H1 (cell line): ENCODE results near the gene BICD1. TPM values are rescaled to one million over a fixed set of nuclear protein-coding genes. Genes with fewer than 3 reads are reported as not detected.

Source experiments
- CTCF ChIA-PET: fragments of 300-600 bp; sonication (Branson Sonifier 250); formaldehyde crosslinking; loops from one replicate; lab custom pipeline; 2021; ENCODE audit not compliant: partially characterized antibody; lab: Charles Lee
- POLR2A ChIA-PET: fragments of 300-600 bp; sonication (Branson Sonifier 250); formaldehyde crosslinking; loops from one replicate; lab custom pipeline; 2021; ENCODE audit warnings: inconsistent platforms; ENCODE audit not compliant: partially characterized antibody; lab: Charles Lee
- DNase-seq, 2 experiments: peaks; one replicate each; pipeline versions ENCODE4 v3.0.0 to v3.0.0-alpha.2; 2010 to 2022; ENCODE audit warnings: low spot score in 2 of 2, low read depth in 1 of 2, mixed read lengths in 1 of 2
- FAIRE-seq: peaks from 2 replicates; lab custom pipeline; 2011; peaks lifted over from hg19 to GRCh38; lab: Jason Lieb, UNC
- H2AFZ ChIP-seq: 2 replicates; pipeline ENCODE4 v1.8.1; 2012; ENCODE audit warnings: low read length, inconsistent platforms
- H2AK5ac ChIP-seq: 2 replicates; pipeline ENCODE4 v1.6.1; 2013; ENCODE audit warnings: low read depth, low read length
- H2BK120ac ChIP-seq: replicated peaks from 2 replicates; pipeline ENCODE3; 2013; ENCODE audit warnings: low read depth, low read length, inconsistent platforms
- H2BK12ac ChIP-seq: 2 replicates; pipeline ENCODE4 v1.6.1; 2013; ENCODE audit warnings: low read depth, low read length
- H2BK15ac ChIP-seq: 2 replicates; pipeline ENCODE4 v1.6.1; 2013; ENCODE audit warnings: low read length
- H2BK20ac ChIP-seq: 2 replicates; pipeline ENCODE4 v1.6.1; 2013; ENCODE audit warnings: low read length
- H2BK5ac ChIP-seq: 2 replicates; pipeline ENCODE4 v1.6.1; 2013; ENCODE audit warnings: low read depth, low read length
- H3K14ac ChIP-seq: 2 replicates; pipeline ENCODE4 v1.6.1; 2013; ENCODE audit warnings: inconsistent platforms; ENCODE audit not compliant: insufficient read length
- H3K18ac ChIP-seq: 2 replicates; pipeline ENCODE4 v1.6.1; 2013; ENCODE audit warnings: low read length; ENCODE audit errors: extremely low read depth
- H3K23ac ChIP-seq: 2 replicates; pipeline ENCODE4 v1.6.1; 2013; ENCODE audit warnings: inconsistent platforms; ENCODE audit not compliant: insufficient read length
- H3K23me2 ChIP-seq: 2 replicates; pipeline ENCODE4 v1.6.1; 2013; ENCODE audit warnings: low read depth, low read length
- H3K27ac ChIP-seq: 2 replicates; pipeline ENCODE4 v1.6.1; 2011; ENCODE audit warnings: low read depth, low read length, inconsistent platforms
- H3K27me3 ChIP-seq, 4 experiments: replicated peaks in 1 of 4; 1 replicate in 1 of 4; 2 replicates in 3 of 4; pipeline versions ENCODE4 v1.6.1 to v1.8.1; 2011 to 2013; ENCODE audit warnings: low read length in 3 of 4, mild to moderate bottlenecking in 3 of 4, inconsistent platforms in 2 of 4, mixed read lengths in 2 of 4, moderate library complexity in 1 of 4; ENCODE audit not compliant: control insufficient read depth in 3 of 4, insufficient read depth in 3 of 4; ENCODE audit errors: extremely low read depth in 1 of 4
- H3K36me3 ChIP-seq, 4 experiments: 2 replicates each; pipeline versions ENCODE4 v1.6.1 to v1.8.1; 2011 to 2013; ENCODE audit warnings: mild to moderate bottlenecking in 4 of 4, low read length in 3 of 4, moderate library complexity in 2 of 4, control low read depth in 1 of 4, inconsistent platforms in 1 of 4; ENCODE audit not compliant: insufficient read depth in 4 of 4, control insufficient read depth in 2 of 4
- H3K4ac ChIP-seq: replicated peaks from 2 replicates; pipeline ENCODE3; 2013; ENCODE audit warnings: low read length, low read depth, mixed read lengths, inconsistent platforms; ENCODE audit not compliant: insufficient read length
- H3K4me1 ChIP-seq, 4 experiments: replicated peaks in 1 of 4; 1 replicate in 1 of 4; 2 replicates in 3 of 4; pipeline versions ENCODE4 v1.6.1 to v1.8.1; 2011 to 2013; ENCODE audit warnings: low read length in 3 of 4, inconsistent platforms in 2 of 4, mixed read lengths in 1 of 4; ENCODE audit not compliant: insufficient read depth in 4 of 4, control insufficient read depth in 3 of 4
- H3K4me2 ChIP-seq, 2 experiments: 2 replicates each; pipeline versions ENCODE4 v1.6.1 to v1.8.1; 2011 to 2013; ENCODE audit warnings: low read depth in 2 of 2, low read length in 2 of 2, control low read depth in 1 of 2, inconsistent platforms in 1 of 2, mild to moderate bottlenecking in 1 of 2; ENCODE audit not compliant: insufficient read depth in 1 of 2
- H3K4me3 ChIP-seq, 4 experiments: fragments of 200-600, 300-600 bp in 1 of 4; sonication (generic), shearing (Covaris generic), sonication (Bioruptor Twin) in 1 of 4; 2 replicates each; pipeline versions ENCODE4 v1.5.1 to v1.8.1; 2011 to 2016; ENCODE audit warnings: low read length in 4 of 4, low read depth in 3 of 4, control low read depth in 2 of 4, inconsistent platforms in 2 of 4, mild to moderate bottlenecking in 2 of 4, mixed read lengths in 1 of 4, moderate library complexity in 1 of 4; ENCODE audit not compliant: insufficient read depth in 2 of 4; ENCODE audit errors: extremely low read depth in 1 of 4
- H3K56ac ChIP-seq: replicated peaks from 2 replicates; pipeline ENCODE3; 2013; ENCODE audit warnings: low read depth, mild to moderate bottlenecking, mixed read lengths, low read length, inconsistent platforms; ENCODE audit not compliant: insufficient read length
- H3K79me1 ChIP-seq: 2 replicates; pipeline ENCODE4 v1.6.1; 2013; ENCODE audit warnings: low read depth, low read length, control low read depth
- H3K79me2 ChIP-seq, 2 experiments: 2 replicates each; pipeline versions ENCODE4 v1.6.1 to v1.8.1; 2012 to 2013; ENCODE audit warnings: low read length in 2 of 2, mild to moderate bottlenecking in 2 of 2, inconsistent platforms in 1 of 2; ENCODE audit not compliant: insufficient read depth in 2 of 2, control insufficient read depth in 1 of 2
- H3K9ac ChIP-seq, 4 experiments: replicated peaks in 1 of 4; 1 replicate in 1 of 4; 2 replicates in 3 of 4; pipeline versions ENCODE4 v1.6.1 to v1.8.1; 2011 to 2013; ENCODE audit warnings: low read depth in 3 of 4, low read length in 3 of 4, control low read depth in 2 of 4, mild to moderate bottlenecking in 2 of 4, moderate library complexity in 2 of 4, inconsistent platforms in 1 of 4; ENCODE audit errors: extremely low read depth in 1 of 4
- H3K9me3 ChIP-seq, 2 experiments: 2 replicates each; pipeline versions ENCODE4 v1.6.1 to v1.8.1; 2012 to 2013; ENCODE audit warnings: mild to moderate bottlenecking in 2 of 2, moderate library complexity in 2 of 2, control low read depth in 1 of 2, inconsistent platforms in 1 of 2, low read depth in 1 of 2, low read length in 1 of 2, mixed read lengths in 1 of 2; ENCODE audit not compliant: insufficient read depth in 2 of 2
- H4K20me1 ChIP-seq, 2 experiments: replicated peaks in 1 of 2; 2 replicates each; pipeline versions ENCODE3 to v1.8.1; 2011 to 2013; ENCODE audit warnings: inconsistent platforms in 2 of 2, low read length in 2 of 2, mild to moderate bottlenecking in 1 of 2; ENCODE audit not compliant: insufficient read depth in 2 of 2, control insufficient read depth in 1 of 2
- H4K5ac ChIP-seq: 2 replicates; pipeline ENCODE4 v1.6.1; 2013; ENCODE audit warnings: low read length, low read depth, mixed read lengths, inconsistent platforms; ENCODE audit not compliant: insufficient read length
- H4K8ac ChIP-seq: 2 replicates; pipeline ENCODE4 v1.8.0; 2013; ENCODE audit warnings: mild to moderate bottlenecking, moderate library complexity, low read length, inconsistent platforms; ENCODE audit not compliant: insufficient read depth; ENCODE audit errors: extremely low read depth
- H4K91ac ChIP-seq: replicated peaks from 2 replicates; pipeline ENCODE3; 2013; ENCODE audit warnings: low read length, mixed read lengths, inconsistent platforms; ENCODE audit not compliant: insufficient read length
- BCL11A ChIP-seq, 2 experiments: IDR thresholded peaks; one replicate each; pipeline ENCODE4 v1.6.1; 2011; ENCODE audit warnings: low read depth in 2 of 2, low read length in 2 of 2, mild to moderate bottlenecking in 2 of 2
- BRCA1 ChIP-seq: IDR thresholded peaks from 2 replicates; pipeline ENCODE4 v1.6.1; 2012; ENCODE audit warnings: low read depth, low read length, improper control_type of control experiment
- GABPA ChIP-seq: IDR thresholded peaks from 2 replicates; pipeline ENCODE4 v1.6.1; 2011; ENCODE audit warnings: mild to moderate bottlenecking, low read length, moderate library complexity, borderline replicate concordance; ENCODE audit not compliant: insufficient read depth
- JUN ChIP-seq: IDR thresholded peaks from 2 replicates; pipeline ENCODE4 v1.6.1; 2011; ENCODE audit warnings: low read depth, mild to moderate bottlenecking, improper control_type of control experiment, low read length
- KDM1A ChIP-seq: fragments of 200-600, 300-600 bp; sonication (generic); IDR thresholded peaks from 2 replicates; pipeline ENCODE4 v1.7.1; 2016; ENCODE audit warnings: mild to moderate bottlenecking, low read length, borderline replicate concordance
- PHF8 ChIP-seq: fragments of 200-600 bp; sonication (generic); conservative IDR thresholded peaks from 2 replicates; pipeline ENCODE4 v1.7.1; 2012; ENCODE audit warnings: low read depth, mild to moderate bottlenecking, inconsistent platforms, low read length, moderate library complexity
- RAD21 ChIP-seq, 2 experiments: IDR thresholded peaks in 1 of 2; conservative IDR thresholded peaks in 1 of 2; 2 replicates each; pipeline ENCODE4 v1.6.1; 2011; ENCODE audit warnings: low read depth in 2 of 2, low read length in 2 of 2, improper control_type of control experiment in 1 of 2, inconsistent platforms in 1 of 2, mild to moderate bottlenecking in 1 of 2, moderate library complexity in 1 of 2
- TCF12 ChIP-seq: IDR thresholded peaks from 2 replicates; pipeline ENCODE4 v1.6.1; 2011; ENCODE audit warnings: low read depth, mild to moderate bottlenecking, low read length
- YY1 ChIP-seq: IDR thresholded peaks from 2 replicates; pipeline ENCODE4 v1.6.1; 2011; ENCODE audit warnings: low read depth, mild to moderate bottlenecking, low read length
- WGBS, 2 experiments: shearing (Covaris generic) in 1 of 2; methylation state at CpG; one replicate each; pipeline versions ENCODE4 v1.1.6 to v1.1.7; 2013 to 2015; ENCODE audit warnings: low lambda C conversion rate in 2 of 2, mixed read lengths in 2 of 2, inconsistent platforms in 1 of 2, low coverage in 1 of 2, missing lambda C conversion rate in 1 of 2; ENCODE audit not compliant: insufficient replicate concordance in 2 of 2, insufficient coverage in 1 of 2, insufficient read length in 1 of 2; ENCODE audit errors: extremely low coverage in 1 of 2, missing lambda C conversion rate in 1 of 2; 5-methylcytosine and 5-hydroxymethylcytosine counted together
- polyA plus RNA-seq, 7 experiments: library from polyadenylated mRNA; depleted of rRNA in 3 of 7; stranded (reverse) in 5 of 7; unstranded in 2 of 7; fragments of >200 nt in 5 of 7; fragments of 200-250 nt in 2 of 7; gene quantifications; 1 replicate in 5 of 7; 2 replicates in 1 of 7; 4 replicates in 1 of 7; pipeline versions ENCODE4 v1.2.1 to v1.2.3, GENCODE V29; 2011 to 2013; ENCODE audit warnings: missing spikeins in 2 of 7, mixed read lengths in 2 of 7
- total RNA-seq: library from RNA; stranded (reverse); fragmentation: NEBNext Ultra II Directional; extraction: Animal tissue kit (Norgen Biotek cat#: 25700); gene quantifications from 2 replicates; pipeline ENCODE4 v1.2.1, GENCODE V29; 2021
- TF ChIP-seq, protein P1 (sequence below), 3 experiments: IDR thresholded peaks; 1 replicate in 2 of 3; 2 replicates in 1 of 3; pipeline versions ENCODE4 v1.5.1 to v1.6.1; 2011; ENCODE audit warnings: low read length in 3 of 3, mild to moderate bottlenecking in 3 of 3, inconsistent platforms in 2 of 3, low read depth in 1 of 3, moderate library complexity in 1 of 3; ENCODE audit not compliant: insufficient read depth in 1 of 3; ENCODE audit errors: control extremely low read depth in 1 of 3

BICD1 gene
- total and polyA plus RNA-seq, 2 of the 8 experiments (the other 6 are each of a cell fraction or from before 2014, with no cell fraction given) = 34.1 to 58.4 TPM

DNA sequence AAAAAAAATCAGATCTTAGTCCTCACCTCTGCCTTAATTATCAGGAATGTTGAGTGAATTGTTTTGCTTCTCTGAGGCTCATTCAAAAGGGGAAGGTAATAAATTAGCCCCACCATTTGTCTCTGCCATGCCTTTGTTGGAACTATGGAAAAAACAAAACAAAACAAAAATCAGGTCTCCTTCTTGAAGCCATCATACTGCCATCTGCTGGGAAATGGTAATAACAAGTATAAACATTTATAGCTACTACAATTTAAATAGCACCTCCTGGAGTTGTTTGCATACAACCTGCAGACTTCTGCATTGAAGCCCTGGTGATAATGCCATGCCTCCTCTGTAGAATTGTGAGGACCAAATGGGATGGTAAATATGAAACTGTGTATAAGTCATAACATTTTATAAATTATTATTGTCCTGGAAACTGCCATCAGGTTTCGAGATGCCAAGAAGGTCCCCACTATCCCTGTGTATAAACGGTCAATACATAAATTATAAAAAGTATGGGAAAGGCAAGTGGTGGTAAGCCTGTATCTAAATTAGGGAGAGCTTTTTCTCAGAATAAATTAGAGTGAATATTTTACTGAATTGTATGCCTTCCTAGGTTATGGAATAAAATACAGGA lies 205.5 kb downstream of the BICD1 start:
- no peak overlapping the region for H2BK120ac ChIP-seq
- H3K23ac ChIP-seq = no peak overlapping the region
- H3K36me3 ChIP-seq = peaks cover 0 to 5% (median 0%) of the 10 kb centered on the region in 4 experiments; a peak in 1 of 8 replicates
- no peak overlapping the region for H4K5ac ChIP-seq
- no peak overlapping the region for H2BK12ac ChIP-seq
- no peak overlapping the region for H3K27ac ChIP-seq
- no peak overlapping the region for H3K56ac ChIP-seq
- H3K14ac ChIP-seq = no peak overlapping the region
- FAIRE-seq (no peak), DNase-seq (no peak)
- no peaks in the 10 kb centered on the region for H3K79me1 ChIP-seq
- ChIA-PET CTCF (interaction anchor here (0.5 to 1.9 kb wide), 22 partner anchors 9 to 1330 kb away, joined by 3 to 8 read pairs (median 4); no protein-coding TSS in a partner anchor), POLR2A (no interaction called here)
- H2AFZ ChIP-seq = no peak overlapping the region
- H4K91ac ChIP-seq = no peak overlapping the region
- H3K4me2 ChIP-seq = no peak overlapping the region
- no peaks in the 10 kb centered on the region for H3K27me3 ChIP-seq
- no peaks in the 10 kb centered on the region for H3K23me2 ChIP-seq
- no peak overlapping the region for H3K4me3 ChIP-seq
- H2BK20ac ChIP-seq = no peak overlapping the region
- no peak overlapping the region for H3K4ac ChIP-seq
- no peak overlapping the region for H2AK5ac ChIP-seq
- H3K9me3 ChIP-seq = no peaks in the 10 kb centered on the region
- no peaks in the 10 kb centered on the region for H3K4me1 ChIP-seq
- H4K20me1 ChIP-seq = no peaks in the 10 kb centered on the region
- H3K79me2 ChIP-seq = 0 out of 4 replicates have a peak, but pooled peaks cover 0 to 3% of the 10 kb centered on the region in 2 experiments
- H2BK15ac ChIP-seq = no peak overlapping the region
- 83% methylated on average over 2 of the region's 2 CpGs; no CpG with 5 or more reads in 1 of the 2 experiments for WGBS, 2 experiments
- H4K8ac ChIP-seq = no peak overlapping the region
- H3K18ac ChIP-seq = no peak overlapping the region
- H3K9ac ChIP-seq = no peak overlapping the region
- no peak overlapping the region for H2BK5ac ChIP-seq
- TF ChIP-seq, protein P1, sequence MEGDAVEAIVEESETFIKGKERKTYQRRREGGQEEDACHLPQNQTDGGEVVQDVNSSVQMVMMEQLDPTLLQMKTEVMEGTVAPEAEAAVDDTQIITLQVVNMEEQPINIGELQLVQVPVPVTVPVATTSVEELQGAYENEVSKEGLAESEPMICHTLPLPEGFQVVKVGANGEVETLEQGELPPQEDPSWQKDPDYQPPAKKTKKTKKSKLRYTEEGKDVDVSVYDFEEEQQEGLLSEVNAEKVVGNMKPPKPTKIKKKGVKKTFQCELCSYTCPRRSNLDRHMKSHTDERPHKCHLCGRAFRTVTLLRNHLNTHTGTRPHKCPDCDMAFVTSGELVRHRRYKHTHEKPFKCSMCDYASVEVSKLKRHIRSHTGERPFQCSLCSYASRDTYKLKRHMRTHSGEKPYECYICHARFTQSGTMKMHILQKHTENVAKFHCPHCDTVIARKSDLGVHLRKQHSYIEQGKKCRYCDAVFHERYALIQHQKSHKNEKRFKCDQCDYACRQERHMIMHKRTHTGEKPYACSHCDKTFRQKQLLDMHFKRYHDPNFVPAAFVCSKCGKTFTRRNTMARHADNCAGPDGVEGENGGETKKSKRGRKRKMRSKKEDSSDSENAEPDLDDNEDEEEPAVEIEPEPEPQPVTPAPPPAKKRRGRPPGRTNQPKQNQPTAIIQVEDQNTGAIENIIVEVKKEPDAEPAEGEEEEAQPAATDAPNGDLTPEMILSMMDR (IDR thresholded peaks at IDR 0.05; ENCODE audit: control extremely low read depth in 1 of 3, insufficient read depth in 1 of 3, low read depth in 1 of 3, low read length in 3 of 3) = peak in 2 of 3 experiments; percentile 50 to 68; a peak in 3 of 4 replicates
- TF ChIP-seq PHF8 = no peak
- TF ChIP-seq RAD21 (IDR thresholded peaks at IDR 0.05 in 1 of 2, conservative IDR thresholded peaks at IDR 0.05 in 1 of 2; ENCODE audit: low read depth in 2 of 2, low read length in 2 of 2) = peak; percentile 46 to 50
- no peak for TF ChIP-seq BRCA1
- no peak for TF ChIP-seq JUN
- no peak for TF ChIP-seq GABPA
- no peak for TF ChIP-seq KDM1A
- TF ChIP-seq TCF12 = no peak
- no peak for TF ChIP-seq YY1
- no peak for TF ChIP-seq BCL11A (IDR thresholded peaks at IDR 0.05; ENCODE audit: low read depth in 2 of 2, low read length in 2 of 2)
